Kidney (tissue), 14 donors: ENCODE measurements around the gene FBLN1. TPM values are rescaled to one million over a fixed set of nuclear protein-coding genes. Genes with fewer than 3 reads are reported as not detected.

Experiments used
- DNase-seq, 5 donors: peaks; one replicate each; pipeline ENCODE4 v3.0.0-alpha.2; 2013 to 2020
- FAIRE-seq: peaks from 2 replicates; lab custom pipeline; 2012; peaks lifted over from hg19 to GRCh38; lab: Jason Lieb, UNC
- H3K27ac ChIP-seq, 2 donors: one replicate each; pipeline ENCODE4 v1.7.0; 2013; ENCODE audit warnings: low read depth in 2 of 2, low read length in 2 of 2, inconsistent platforms in 1 of 2
- H3K27me3 ChIP-seq: one replicate; pipeline ENCODE4 v1.7.1; 2013; ENCODE audit warnings: low read length, inconsistent platforms; ENCODE audit not compliant: control insufficient read depth, insufficient read depth
- H3K36me3 ChIP-seq, 3 donors: one replicate each; pipeline versions ENCODE4 v1.7.0 to v1.7.1; 2013; ENCODE audit warnings: low read length in 3 of 3, control low read depth in 1 of 3, inconsistent platforms in 1 of 3; ENCODE audit not compliant: insufficient read depth in 3 of 3, control insufficient read depth in 2 of 3
- H3K4me1 ChIP-seq, 3 donors: one replicate each; pipeline versions ENCODE4 v1.7.0 to v1.7.1; 2013; ENCODE audit warnings: low read length in 3 of 3, inconsistent platforms in 1 of 3, low read depth in 1 of 3; ENCODE audit not compliant: control insufficient read depth in 2 of 3, insufficient read depth in 2 of 3
- H3K4me3 ChIP-seq, 3 donors: one replicate each; pipeline versions ENCODE4 v1.7.0 to v1.8.1; 2013; ENCODE audit warnings: low read length in 3 of 3, control low read depth in 1 of 3, inconsistent platforms in 1 of 3
- H3K9ac ChIP-seq, 3 donors: one replicate each; pipeline versions ENCODE4 v1.7.0 to v1.7.1; 2013; ENCODE audit warnings: low read length in 3 of 3, control low read depth in 1 of 3, inconsistent platforms in 1 of 3
- H3K9me3 ChIP-seq, 3 donors: one replicate each; pipeline versions ENCODE4 v1.7.0 to v1.7.1; 2013; ENCODE audit warnings: low read length in 3 of 3, control low read depth in 1 of 3, inconsistent platforms in 1 of 3; ENCODE audit not compliant: control insufficient read depth in 2 of 3, insufficient read depth in 1 of 3
- intact Hi-C: fragments of 100-400 bp; cut with DNase I; formaldehyde crosslinking; loops from one replicate; pipeline ENCODE4 v1.11.1; 2022
- polyA plus RNA-seq: library from polyadenylated mRNA; stranded (reverse); fragments of 350-450 nt; fragmentation: Illumina TruSeq; extraction: RNeasy Lipid Tissue Mini Kit (QIAGEN cat#74804); gene quantifications from one replicate; pipeline ENCODE4 v1.2.3, GENCODE V29; 2014; ENCODE audit warnings: low read depth, low replicate concordance; ENCODE audit not compliant: insufficient read depth
- total RNA-seq: library from RNA; stranded (reverse); fragmentation: NEBNext Ultra II Directional; extraction: Animal tissue kit (Norgen Biotek cat#: 25700); gene quantifications from one replicate; pipeline ENCODE4 v1.2.1, GENCODE V29; 2021
- TF ChIP-seq, protein P1 (sequence below): IDR thresholded peaks from 3 replicates; pipeline ENCODE4 v1.5.1; 2012; ENCODE audit warnings: mild to moderate bottlenecking, moderate library complexity, borderline replicate concordance; ENCODE audit not compliant: insufficient read depth; ENCODE audit errors: extremely low read depth
- donor health status: control.
- donor health status: control.
- donor health status: control.
- donor health status: control.
- donor health status: control.
- donor health status: DM: yes; HTN: yes; CAD: no.
- donor health status: Normal renal cell carcinoma (clear cell type).

Gene FBLN1
- total and polyA plus RNA-seq, 2 donors from 2014 or later = 23.3 to 105 TPM

DNA sequence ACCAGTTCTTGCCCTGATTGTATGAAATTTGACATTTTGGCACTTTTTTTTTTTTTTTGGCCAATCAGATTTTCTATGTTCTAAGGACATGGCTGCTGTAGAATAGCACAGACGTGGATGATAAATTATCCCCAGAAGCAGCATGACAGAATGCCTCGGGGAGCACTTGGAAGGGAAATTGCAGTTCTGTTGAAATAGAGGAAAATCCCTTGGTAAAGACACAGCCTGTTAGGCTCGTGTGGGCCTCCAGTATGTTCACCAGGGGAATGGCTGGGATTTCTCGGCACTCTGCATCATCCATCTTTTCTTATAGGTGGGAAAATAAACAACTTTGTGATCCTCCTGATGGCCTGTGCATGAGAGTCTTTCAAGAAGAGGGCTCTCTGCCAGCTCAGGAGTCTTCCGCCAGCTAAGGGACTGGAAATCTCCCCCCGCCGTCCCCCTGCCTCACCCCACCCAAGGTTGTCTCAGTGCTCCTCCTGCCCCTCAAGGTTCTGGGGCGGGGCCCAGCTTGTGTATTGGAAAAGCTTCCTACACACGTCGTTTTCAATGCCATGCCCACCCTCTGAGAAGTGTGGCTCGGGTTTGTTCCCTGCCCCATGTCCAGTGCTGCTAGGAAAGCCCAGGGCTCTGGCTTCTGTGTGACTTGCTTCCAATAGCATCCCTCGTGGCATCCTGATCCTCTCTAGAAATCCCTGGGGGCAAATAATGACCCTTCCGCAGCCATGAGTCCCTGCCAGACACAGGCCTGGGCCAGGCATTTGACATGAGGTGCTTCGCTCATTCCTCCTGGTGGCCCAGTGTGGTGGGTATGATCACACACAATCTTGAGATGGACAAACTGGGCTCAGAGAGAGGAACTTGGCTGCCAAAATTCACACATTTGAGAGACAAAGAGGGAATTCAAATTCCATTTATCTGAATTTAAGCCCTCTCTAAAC is 98.4 kb downstream of the FBLN1 start:
- no peaks in the 10 kb centered on the region for H3K27me3 ChIP-seq
- no peak overlapping the region for H3K27ac ChIP-seq
- H3K9ac ChIP-seq = no peak overlapping the region
- intact Hi-C loops = no loop called here
- no peaks in the 10 kb centered on the region for H3K9me3 ChIP-seq
- FAIRE-seq (no peak), DNase-seq (peak in 1 of 5 donors; percentile 70)
- no peaks in the 10 kb centered on the region for H3K36me3 ChIP-seq
- H3K4me1 ChIP-seq = peaks cover 0 to 8% (median 0%) of the 10 kb centered on the region in 3 donors
- TF ChIP-seq, protein P1, sequence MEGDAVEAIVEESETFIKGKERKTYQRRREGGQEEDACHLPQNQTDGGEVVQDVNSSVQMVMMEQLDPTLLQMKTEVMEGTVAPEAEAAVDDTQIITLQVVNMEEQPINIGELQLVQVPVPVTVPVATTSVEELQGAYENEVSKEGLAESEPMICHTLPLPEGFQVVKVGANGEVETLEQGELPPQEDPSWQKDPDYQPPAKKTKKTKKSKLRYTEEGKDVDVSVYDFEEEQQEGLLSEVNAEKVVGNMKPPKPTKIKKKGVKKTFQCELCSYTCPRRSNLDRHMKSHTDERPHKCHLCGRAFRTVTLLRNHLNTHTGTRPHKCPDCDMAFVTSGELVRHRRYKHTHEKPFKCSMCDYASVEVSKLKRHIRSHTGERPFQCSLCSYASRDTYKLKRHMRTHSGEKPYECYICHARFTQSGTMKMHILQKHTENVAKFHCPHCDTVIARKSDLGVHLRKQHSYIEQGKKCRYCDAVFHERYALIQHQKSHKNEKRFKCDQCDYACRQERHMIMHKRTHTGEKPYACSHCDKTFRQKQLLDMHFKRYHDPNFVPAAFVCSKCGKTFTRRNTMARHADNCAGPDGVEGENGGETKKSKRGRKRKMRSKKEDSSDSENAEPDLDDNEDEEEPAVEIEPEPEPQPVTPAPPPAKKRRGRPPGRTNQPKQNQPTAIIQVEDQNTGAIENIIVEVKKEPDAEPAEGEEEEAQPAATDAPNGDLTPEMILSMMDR = no peak
- no peak overlapping the region for H3K4me3 ChIP-seq

DNA sequence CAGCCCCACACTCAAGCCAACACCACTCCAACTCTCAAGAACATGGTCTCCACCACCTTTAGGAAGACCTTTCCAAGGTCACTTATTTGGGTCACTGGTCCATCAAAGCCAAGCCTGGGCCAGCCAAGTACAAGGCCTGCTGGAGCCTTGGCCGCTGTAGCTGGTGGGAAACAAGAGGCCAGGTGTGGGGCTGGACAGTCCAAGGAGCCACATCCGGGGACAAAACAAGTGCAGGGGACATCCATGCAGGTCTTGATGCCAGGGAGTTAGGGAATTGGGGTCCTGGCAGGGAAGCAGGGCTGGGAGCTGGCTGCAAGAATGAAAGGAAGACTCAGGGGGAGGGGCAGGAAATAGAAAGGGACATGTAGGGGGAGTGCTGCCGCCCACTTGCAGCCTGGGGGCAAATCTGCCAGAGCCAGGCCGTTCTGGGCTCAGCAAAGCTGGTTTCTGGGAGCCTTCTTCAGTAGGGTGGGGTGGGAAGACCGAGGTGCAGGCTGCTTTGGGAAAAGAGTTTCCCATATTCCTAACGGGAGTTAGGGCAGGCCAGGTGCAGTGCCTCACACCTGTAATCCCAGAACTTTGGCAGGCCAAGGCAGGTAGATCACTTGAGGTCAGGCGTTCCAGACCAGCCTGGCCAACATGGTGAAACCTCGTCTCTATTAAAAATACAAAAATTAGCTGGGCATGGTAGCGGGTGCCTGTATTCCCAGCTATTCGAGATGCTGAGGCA is 99.5 kb downstream of the FBLN1 start:
- TF ChIP-seq, protein P1 = no peak
- no peaks in the 10 kb centered on the region for H3K36me3 ChIP-seq
- no peaks in the 10 kb centered on the region for H3K27me3 ChIP-seq
- no peak overlapping the region for H3K27ac ChIP-seq
- intact Hi-C loops = no loop called here
- no peak overlapping the region for H3K9ac ChIP-seq
- peak in 1 of 5 donors; percentile 56 for DNase-seq
- no peaks in the 10 kb centered on the region for H3K9me3 ChIP-seq
- H3K4me1 ChIP-seq = peaks cover 0 to 8% (median 0%) of the 10 kb centered on the region in 3 donors
- no peak overlapping the region for H3K4me3 ChIP-seq
- no peak for FAIRE-seq

GRCh38 chr22:45602824-45603595 is 100.3 kb downstream of the FBLN1 start:
- peaks cover 0 to 5% (median 0%) of the 10 kb centered on the region in 3 donors for H3K4me1 ChIP-seq

More at GRCh38 chr22:45602824-45603595, 100.3 kb downstream of the FBLN1 start:
- TF ChIP-seq, protein P1 = no peak
- Histone ChIP-seq H3K36me3 (no peaks in the 10 kb centered on the region), H3K27ac (no peak overlapping the region), H3K4me3 (no peak overlapping the region), H3K9ac (no peak overlapping the region), H3K9me3 (no peaks in the 10 kb centered on the region), H3K27me3 (no peaks in the 10 kb centered on the region)
- intact Hi-C loops = no loop called here
- FAIRE-seq (no peak), DNase-seq (peak in 1 of 5 donors; percentile 73)
